Medulla oblongata (tissue), 1 donor: Measurements from ENCODE around the gene SMARCA1.

Experiments used
- DNase-seq: peaks from one replicate; pipeline ENCODE4 v3.0.0-alpha.2; 2015; ENCODE audit errors: extremely low spot score

SMARCA1 gene

DNA sequence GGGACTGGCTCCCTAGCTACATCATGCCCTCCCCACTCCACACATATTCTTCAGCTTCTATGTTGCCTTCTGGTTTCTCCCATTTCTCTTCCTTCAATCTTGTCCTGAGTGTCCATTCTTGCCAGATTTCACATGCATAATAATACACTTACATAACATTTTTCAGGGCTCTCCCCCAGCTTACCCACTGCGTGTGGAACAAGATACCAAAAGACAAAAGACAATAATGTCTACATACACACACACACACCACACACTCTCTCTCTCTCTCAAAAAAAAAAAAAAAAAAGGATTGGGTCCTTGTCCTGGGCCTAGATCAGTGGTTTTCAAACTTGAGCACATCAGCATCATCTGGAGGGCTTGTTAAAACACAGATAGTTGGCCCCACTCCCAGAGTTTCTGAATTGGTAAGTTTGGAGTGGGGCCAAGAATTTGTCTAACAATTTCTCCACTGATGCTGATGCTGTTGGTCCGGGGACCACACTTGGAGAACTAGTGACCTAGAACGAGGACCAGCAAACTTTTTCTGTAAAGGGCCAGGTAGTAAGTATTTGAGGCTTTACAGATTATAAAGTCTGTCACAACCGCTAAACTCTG is 6.5 kb upstream of the SMARCA1 start:
- no peak for DNase-seq

DNA sequence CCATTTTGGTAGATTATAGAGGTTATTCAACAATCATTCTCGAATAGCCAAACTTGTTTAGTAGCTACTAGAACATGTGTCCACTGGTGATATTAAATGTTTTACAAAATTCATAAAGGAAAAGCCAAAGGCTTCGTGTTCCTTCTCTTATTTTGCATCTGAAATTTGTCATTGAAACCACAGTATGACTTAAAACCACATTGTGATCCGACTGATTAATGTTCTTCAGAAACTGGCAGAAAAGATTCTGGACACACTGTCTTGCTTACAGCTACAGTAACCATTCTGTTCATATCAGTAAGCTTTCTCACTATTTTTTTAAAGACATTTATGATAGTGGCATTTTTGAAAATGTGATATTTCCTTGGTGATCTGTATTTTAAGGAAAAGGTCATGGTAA is 2.6 kb upstream of the SMARCA1 start:
- DNase-seq, result no peak

DNA sequence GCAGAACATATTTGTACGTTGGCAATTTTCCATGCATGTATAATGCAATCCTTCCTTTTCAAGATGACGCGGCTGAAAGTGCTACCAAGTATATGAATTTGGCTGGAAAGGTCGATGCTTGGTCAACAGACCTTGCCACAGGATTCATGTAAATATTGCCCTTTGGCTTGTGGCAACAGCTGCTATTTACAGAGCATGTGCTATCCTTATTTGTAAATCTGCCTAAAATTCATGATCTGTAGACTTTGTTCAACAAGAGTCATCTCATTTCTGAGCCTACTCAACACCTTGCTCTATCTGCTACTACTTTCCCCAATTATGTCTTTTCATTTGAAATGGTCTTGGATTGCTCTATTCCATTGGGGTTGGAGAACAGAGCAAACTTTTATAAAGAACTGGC is 1.9 kb upstream of the SMARCA1 start:
- DNase-seq, result no peak

- no peak for DNase-seq
Observed at GRCh38 chrX:129524250-129524850, 1.1 kb upstream of the SMARCA1 start.

DNA sequence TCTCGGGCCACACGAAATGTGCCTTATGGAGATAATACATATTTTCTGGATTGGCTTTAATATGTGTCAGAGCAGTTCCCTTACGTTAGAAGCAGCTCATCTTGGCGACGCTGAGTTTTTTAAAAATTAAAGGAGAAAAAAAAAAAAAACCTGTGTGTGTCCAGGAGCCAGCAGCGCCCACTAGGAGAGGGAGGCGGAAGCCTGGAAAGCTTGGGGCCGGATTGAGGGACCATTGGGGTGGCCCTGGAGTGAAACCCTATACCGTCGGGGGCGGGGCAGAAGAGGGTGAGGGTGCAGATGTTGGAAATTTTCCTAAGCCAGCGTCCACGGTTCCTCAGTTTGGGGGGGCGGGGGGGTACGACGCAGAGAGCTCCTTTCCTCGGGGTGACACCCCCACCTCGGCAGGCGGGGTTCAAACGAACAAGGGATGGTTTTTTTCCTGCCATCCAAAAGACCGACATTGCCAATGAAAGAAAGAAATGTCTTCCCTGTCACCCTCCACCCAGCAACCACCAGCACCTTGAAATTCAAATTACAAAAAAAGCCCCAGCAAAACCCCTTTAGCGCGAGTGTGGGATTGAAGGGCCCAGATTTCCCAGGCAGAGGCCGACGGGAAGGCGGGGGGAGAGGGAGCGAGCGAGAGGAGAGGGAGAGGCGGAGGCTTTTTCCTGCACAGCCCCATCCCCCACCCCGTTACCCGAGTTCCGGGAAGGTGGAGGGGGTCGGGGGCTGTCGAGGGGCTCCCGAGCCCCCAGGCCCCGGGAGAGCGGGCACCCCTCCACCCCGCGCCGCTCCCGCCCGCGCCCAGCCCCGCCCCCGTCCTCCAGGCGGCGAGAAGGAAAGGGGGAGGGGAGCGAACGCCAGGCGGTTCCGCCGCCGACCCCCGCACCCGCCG is 859 bp downstream of the SMARCA1 start:
- DNase-seq, result peak; percentile 26

DNA sequence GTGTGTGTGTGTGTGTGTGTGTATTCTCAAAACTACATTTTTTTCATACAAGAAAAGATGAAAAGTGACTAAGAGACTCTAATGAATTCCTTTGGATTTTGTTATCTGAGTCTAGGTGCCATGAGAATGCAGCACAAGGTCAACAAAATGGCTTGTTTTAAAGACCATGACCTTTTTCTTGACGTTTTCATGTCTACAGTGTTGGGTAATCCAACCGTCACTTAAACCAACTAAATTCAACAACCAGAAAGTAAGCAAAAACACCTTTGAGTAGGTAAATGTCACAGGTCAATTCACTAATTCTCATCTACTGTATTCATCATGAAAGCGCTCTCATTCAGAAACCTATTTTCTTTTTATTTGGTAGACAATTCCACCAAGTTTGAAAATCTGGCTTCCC is 3.1 kb downstream of the SMARCA1 start:
- no peak for DNase-seq

GRCh38 chrX:129516402-129516801 is 6.9 kb downstream of the SMARCA1 start:
- DNase-seq, result no peak

- DNase-seq, result no peak
Observed at GRCh38 chrX:129512409-129512808, 10.9 kb downstream of the SMARCA1 start.

GRCh38 chrX:129511689-129512088 is 11.6 kb downstream of the SMARCA1 start:
- no peak for DNase-seq

DNA sequence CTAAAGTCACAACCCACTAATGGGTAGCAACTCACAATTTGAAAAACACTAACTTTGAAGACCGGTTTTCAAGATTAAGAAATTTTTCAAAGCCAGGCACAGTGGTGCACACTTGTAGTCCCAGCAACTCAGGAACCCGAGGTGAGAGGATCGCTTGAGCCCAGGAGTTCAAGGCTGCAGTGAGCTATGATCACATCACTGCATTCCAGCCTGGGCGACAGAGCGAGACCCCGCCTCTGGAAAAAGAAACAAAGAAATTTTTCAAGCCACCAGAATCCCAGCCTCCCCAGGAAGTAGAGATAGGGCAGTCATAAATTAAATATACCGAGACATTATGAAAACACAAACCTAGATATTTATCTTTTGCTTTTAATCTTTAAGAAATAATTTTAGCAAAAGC is 13.0 kb downstream of the SMARCA1 start:
- no peak for DNase-seq

- DNase-seq, result no peak
Observed at GRCh38 chrX:129497146-129497843, 26.0 kb downstream of the SMARCA1 start.

DNA sequence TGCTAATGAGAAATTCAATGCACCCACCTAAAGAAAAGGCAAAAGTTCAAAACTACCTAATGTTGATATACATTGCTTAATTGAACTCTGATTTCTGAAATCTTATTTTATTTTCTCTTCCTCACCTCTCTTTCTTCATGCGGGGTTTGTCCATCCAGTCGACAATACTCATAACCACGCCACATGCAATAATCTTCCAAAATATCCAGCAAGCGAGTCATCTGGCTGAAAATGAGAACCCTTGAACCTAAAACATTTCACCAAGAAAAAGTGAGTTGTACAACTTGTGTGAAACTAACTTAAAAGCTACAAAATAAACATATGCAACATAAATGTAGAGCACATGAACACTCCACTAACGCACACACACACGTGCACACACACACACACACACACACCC is 26.7 kb downstream of the SMARCA1 start:
- DNase-seq, result no peak

GRCh38 chrX:129495900-129496299 is 27.4 kb downstream of the SMARCA1 start:
- DNase-seq, result no peak

DNA sequence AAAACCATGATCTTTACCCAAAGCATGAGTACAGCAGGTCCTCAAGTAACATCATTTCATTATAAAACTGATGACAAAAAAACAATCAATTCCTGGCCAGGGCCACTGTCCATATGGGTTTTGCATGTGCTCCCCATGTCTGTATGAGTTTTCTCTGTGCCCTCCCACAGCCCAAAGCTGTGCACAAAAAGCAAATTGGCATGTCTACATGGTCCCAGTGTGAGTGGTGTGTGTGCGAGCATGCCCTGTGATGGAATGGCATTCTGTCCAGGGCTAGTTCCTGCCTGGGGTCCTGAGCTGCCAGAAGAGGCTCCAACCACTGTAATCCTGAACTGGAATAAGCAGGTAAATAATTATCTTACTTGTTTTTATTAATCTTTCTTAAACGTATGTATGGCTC is 28.4 kb downstream of the SMARCA1 start:
- no peak for DNase-seq

DNA sequence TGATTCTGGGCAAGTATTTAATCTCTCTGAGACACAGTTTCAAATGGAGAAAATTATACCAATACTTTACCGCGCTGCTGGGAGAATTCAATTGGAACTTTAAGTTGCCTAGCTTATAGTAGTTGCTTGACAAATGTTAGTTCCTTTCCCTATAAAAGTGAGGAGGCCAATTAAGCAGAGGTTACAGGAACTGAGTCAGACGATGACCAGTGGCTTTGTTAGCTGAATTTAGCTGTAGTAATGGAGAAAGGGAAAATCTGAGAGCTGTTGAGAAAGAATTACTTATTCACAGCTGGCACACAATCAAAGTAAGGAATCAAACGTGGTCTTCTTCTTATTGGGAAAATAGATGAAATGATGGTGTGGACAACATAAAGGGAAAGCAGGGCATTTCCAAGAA is 29.6 kb downstream of the SMARCA1 start:
- DNase-seq, result no peak

DNA sequence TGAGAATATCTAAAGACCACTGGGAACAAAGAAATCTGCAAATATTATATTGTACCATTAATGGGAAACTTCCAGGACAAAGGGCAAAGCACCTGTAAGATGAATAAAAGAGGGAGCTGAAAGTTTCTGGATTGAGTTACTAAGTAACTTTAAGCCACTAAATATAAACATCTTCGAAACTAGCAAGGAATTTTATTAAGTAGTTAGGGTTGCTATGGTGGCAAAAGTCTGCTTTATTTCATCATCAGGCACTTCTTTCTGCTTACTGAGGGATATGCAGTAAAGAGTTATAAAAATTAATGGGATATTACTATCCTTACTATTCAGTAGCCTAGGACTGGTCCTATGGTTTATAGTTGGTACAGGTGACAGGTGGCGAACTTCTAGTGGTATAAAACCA is 33.0 kb downstream of the SMARCA1 start:
- DNase-seq, result no peak

DNA sequence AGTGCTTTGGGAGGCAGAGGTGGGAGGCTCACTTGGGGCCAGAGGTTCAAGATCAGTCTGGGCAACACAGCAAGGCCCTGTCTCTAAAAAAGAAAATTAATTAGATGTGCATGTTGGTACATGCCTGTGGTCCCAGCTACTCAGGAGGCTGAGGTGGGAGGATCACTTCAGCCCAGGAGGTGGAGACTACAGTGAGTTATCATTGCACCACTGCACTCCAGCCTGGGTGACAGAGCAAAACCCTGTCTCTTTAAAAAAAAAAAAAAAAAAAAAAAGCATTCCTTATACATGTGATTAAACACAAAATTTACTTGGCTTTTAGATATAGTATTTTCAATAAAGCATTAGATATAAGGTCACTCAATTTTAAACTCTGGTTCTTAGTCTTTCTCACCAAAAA is 34.9 kb downstream of the SMARCA1 start:
- no peak for DNase-seq

GRCh38 chrX:129480889-129481288 is 42.4 kb downstream of the SMARCA1 start:
- DNase-seq, result no peak

GRCh38 chrX:129478516-129478915 is 44.8 kb downstream of the SMARCA1 start:
- no peak for DNase-seq

- DNase-seq, result no peak
Observed at GRCh38 chrX:129472116-129472515, 51.2 kb downstream of the SMARCA1 start.

- peak; percentile 3 for DNase-seq
Observed at GRCh38 chrX:129462707-129463106, 60.6 kb downstream of the SMARCA1 start.

- peak; percentile 12 for DNase-seq
Observed at GRCh38 chrX:129461801-129462456, 61.4 kb downstream of the SMARCA1 start.
